Liver (tissue), 3 donors: ENCODE measurements around the gene DOCK11.

ENCODE experiments used
- CTCF ChIP-seq: fragments of 150-350 bp; IDR thresholded peaks from 2 replicates; pipeline ENCODE4 v1.5.1; 2017; ENCODE audit warnings: improper control_type of control experiment, low read depth, low read length; ENCODE audit not compliant: missing input control
- EGR1 ChIP-seq, 2 donors: IDR thresholded peaks; 2 replicates each; pipeline ENCODE4 v1.6.1; 2016 to 2018; ENCODE audit warnings: antibody characterized with exemption in 2 of 2, low read depth in 2 of 2
- FOXA1 ChIP-seq: IDR thresholded peaks from 2 replicates; pipeline ENCODE4 v1.6.1; 2016; ENCODE audit warnings: antibody characterized with exemption
- GABPA ChIP-seq, 2 donors: IDR thresholded peaks in 1 of 2; conservative IDR thresholded peaks in 1 of 2; 2 replicates each; pipeline ENCODE4 v1.6.1; 2016; ENCODE audit warnings: antibody characterized with exemption in 2 of 2, mild to moderate bottlenecking in 1 of 2, moderate library complexity in 1 of 2
- JUND ChIP-seq, 2 donors: IDR thresholded peaks; 2 replicates each; pipeline ENCODE4 v1.6.1; 2016; ENCODE audit warnings: antibody characterized with exemption in 2 of 2
- MAX ChIP-seq: IDR thresholded peaks from 2 replicates; pipeline ENCODE4 v1.6.1; 2016; ENCODE audit warnings: antibody characterized with exemption
- RAD21 ChIP-seq, 2 donors: IDR thresholded peaks; 2 replicates each; pipeline ENCODE4 v1.6.1; 2016; ENCODE audit warnings: antibody characterized with exemption in 2 of 2, mild to moderate bottlenecking in 2 of 2
- REST ChIP-seq: IDR thresholded peaks from 2 replicates; pipeline ENCODE4 v1.6.1; 2016; ENCODE audit warnings: antibody characterized with exemption, mild to moderate bottlenecking
- RXRA ChIP-seq, 2 donors: IDR thresholded peaks; 2 replicates each; pipeline ENCODE4 v1.6.1; 2017 to 2018; ENCODE audit warnings: antibody characterized with exemption in 2 of 2, mild to moderate bottlenecking in 1 of 2
- SP1 ChIP-seq: IDR thresholded peaks from 2 replicates; pipeline ENCODE4 v1.6.1; 2018; ENCODE audit warnings: antibody characterized with exemption, mild to moderate bottlenecking
- TAF1 ChIP-seq: conservative IDR thresholded peaks from 2 replicates; pipeline ENCODE4 v1.6.1; 2016; ENCODE audit warnings: antibody characterized with exemption, mild to moderate bottlenecking
- YY1 ChIP-seq: IDR thresholded peaks from 2 replicates; pipeline ENCODE4 v1.6.1; 2016; ENCODE audit warnings: antibody characterized with exemption, mild to moderate bottlenecking
- ZBTB33 ChIP-seq: IDR thresholded peaks from 2 replicates; pipeline ENCODE4 v1.6.1; 2016; ENCODE audit warnings: antibody characterized with exemption
- donor health status: healthy.
- donor health status: healthy.

- no peak for TF ChIP-seq TAF1
- TF ChIP-seq REST, result no peak
- TF ChIP-seq EGR1 (IDR thresholded peaks at IDR 0.05; ENCODE audit: low read depth in 2 of 2), result no peak
- TF ChIP-seq CTCF, result no peak
- no peak for TF ChIP-seq YY1
- no peak for TF ChIP-seq ZBTB33
- no peak for TF ChIP-seq MAX
- no peak for TF ChIP-seq RXRA (IDR thresholded peaks at IDR 0.05)
- TF ChIP-seq JUND (IDR thresholded peaks at IDR 0.05), result no peak
- TF ChIP-seq RAD21 (IDR thresholded peaks at IDR 0.05), result no peak
- TF ChIP-seq SP1, result no peak
- TF ChIP-seq FOXA1, result no peak
- no peak for TF ChIP-seq GABPA (IDR thresholded peaks at IDR 0.05 in 1 of 2, conservative IDR thresholded peaks at IDR 0.05 in 1 of 2)
Measured at GRCh38 chrX:118540342-118540741, 44.7 kb downstream of the DOCK11 start.
